IMR-90 (cell line): ENCODE measurements around the gene SLC6A6. TPM values are rescaled to one million over a fixed set of nuclear protein-coding genes. Genes with fewer than 3 reads are reported as not detected.

Experiments
- ATAC-seq: fragments of 200-7000 bp; cut with Tn5 transposase; 2 replicates; pipeline ENCODE4 v1.9.1; 2020; ENCODE audit warnings: low read depth, mild to moderate bottlenecking, moderate library complexity
- BruUV-seq: library from RNA; stranded (reverse); fragments of 400-500 nt; replicated peaks from 2 replicates; lab custom pipeline; 2021; lab: Mats Ljungman, UMichigan
- CTCF ChIA-PET: fragments of 300-600 bp; formaldehyde crosslinking; extraction: SDS; loops from one replicate; lab custom pipeline; 2021; ENCODE audit warnings: antibody characterized with exemption; lab: Yijun Ruan, JAX
- POLR2A ChIA-PET: fragments of 300-600 bp; sonication (Branson Sonifier 250); formaldehyde crosslinking; loops from one replicate; lab custom pipeline; 2022; ENCODE audit warnings: antibody characterized with exemption; ENCODE audit not compliant: unreplicated experiment; lab: Charles Lee
- DNase-seq: peaks from one replicate; pipeline ENCODE4 v3.0.0; 2013
- H2AFZ ChIP-seq: replicated peaks from 2 replicates; pipeline ENCODE3; 2013; ENCODE audit warnings: low read length, mild to moderate bottlenecking; ENCODE audit not compliant: poor library complexity
- H2AK5ac ChIP-seq: 2 replicates; pipeline ENCODE4 v1.6.1; 2013; ENCODE audit warnings: low read depth, low read length, inconsistent platforms
- H2AK9ac ChIP-seq: replicated peaks from 2 replicates; pipeline ENCODE3; 2013; ENCODE audit warnings: mild to moderate bottlenecking, low read depth, low read length, moderate library complexity; ENCODE audit not compliant: poor library complexity
- H2BK120ac ChIP-seq: 2 replicates; pipeline ENCODE4 v1.6.1; 2013; ENCODE audit warnings: low read depth, low read length, inconsistent platforms
- H2BK15ac ChIP-seq: 3 replicates; pipeline ENCODE4 v1.6.1; 2013; ENCODE audit warnings: low read depth, low read length, inconsistent platforms
- H2BK20ac ChIP-seq: 2 replicates; pipeline ENCODE4 v1.6.1; 2013; ENCODE audit warnings: low read depth, mild to moderate bottlenecking, inconsistent platforms, low read length, moderate library complexity
- H2BK5ac ChIP-seq: 2 replicates; pipeline ENCODE4 v1.6.1; 2013; ENCODE audit warnings: mild to moderate bottlenecking, low read depth, low read length, inconsistent platforms; ENCODE audit not compliant: poor library complexity, severe bottlenecking
- H3K14ac ChIP-seq: replicated peaks from 2 replicates; pipeline ENCODE4 v1.6.1; 2013; ENCODE audit warnings: low read depth, low read length, inconsistent platforms
- H3K18ac ChIP-seq: 2 replicates; pipeline ENCODE4 v1.6.1; 2013; ENCODE audit warnings: low read depth, low read length, control low read depth
- H3K23ac ChIP-seq: 2 replicates; pipeline ENCODE4 v1.6.1; 2013; ENCODE audit warnings: low read depth, low read length, inconsistent platforms
- H3K27ac ChIP-seq: 2 replicates; pipeline ENCODE4 v1.5.1; 2013; ENCODE audit warnings: mild to moderate bottlenecking, control low read depth, low read length; ENCODE audit not compliant: insufficient read depth
- H3K27me3 ChIP-seq: 2 replicates; pipeline ENCODE4 v1.6.1; 2013; ENCODE audit warnings: low read length; ENCODE audit not compliant: control insufficient read depth, insufficient read depth
- H3K36me3 ChIP-seq: 2 replicates; pipeline ENCODE4 v1.6.1; 2013; ENCODE audit warnings: low read length, mixed read lengths; ENCODE audit not compliant: control insufficient read depth, insufficient read depth
- H3K4ac ChIP-seq: 2 replicates; pipeline ENCODE4 v1.6.1; 2013; ENCODE audit warnings: low read depth, low read length, inconsistent platforms
- H3K4me1 ChIP-seq: 2 replicates; pipeline ENCODE4 v1.6.1; 2013; ENCODE audit warnings: low read length, mixed read lengths; ENCODE audit not compliant: control insufficient read depth, insufficient read depth
- H3K4me2 ChIP-seq: 2 replicates; pipeline ENCODE4 v1.6.1; 2013; ENCODE audit warnings: low read depth, mild to moderate bottlenecking, control low read depth, low read length, moderate library complexity
- H3K4me3 ChIP-seq: 2 replicates; pipeline ENCODE4 v1.5.1; 2013; ENCODE audit warnings: low read depth, mild to moderate bottlenecking, control low read depth, low read length, moderate library complexity; ENCODE audit not compliant: insufficient read depth
- H3K56ac ChIP-seq: 2 replicates; pipeline ENCODE4 v1.6.1; 2013; ENCODE audit warnings: low read length, inconsistent platforms; ENCODE audit not compliant: insufficient read depth; ENCODE audit errors: extremely low read depth
- H3K79me1 ChIP-seq, 2 experiments: 2 replicates each; pipeline ENCODE4 v1.6.1; 2013; ENCODE audit warnings: low read length in 2 of 2, inconsistent platforms in 1 of 2, low read depth in 1 of 2
- H3K9ac ChIP-seq: 2 replicates; pipeline ENCODE4 v1.6.1; 2013; ENCODE audit warnings: low read depth, low read length, control low read depth
- H3K9me1 ChIP-seq: 2 replicates; pipeline ENCODE4 v1.6.1; 2013; ENCODE audit warnings: low read length, inconsistent platforms; ENCODE audit not compliant: insufficient read depth
- H3K9me3 ChIP-seq: 2 replicates; pipeline ENCODE4 v1.6.1; 2013; ENCODE audit warnings: low read length; ENCODE audit not compliant: control insufficient read depth, insufficient read depth
- H4K20me1 ChIP-seq: 2 replicates; pipeline ENCODE4 v1.6.1; 2013; ENCODE audit warnings: low read length, inconsistent platforms; ENCODE audit not compliant: insufficient read depth
- H4K5ac ChIP-seq: 2 replicates; pipeline ENCODE4 v1.6.1; 2013; ENCODE audit warnings: mild to moderate bottlenecking, low read depth, low read length, control low read depth
- H4K8ac ChIP-seq, 2 experiments: 2 replicates each; pipeline ENCODE4 v1.6.1; 2013; ENCODE audit warnings: low read depth in 2 of 2, low read length in 2 of 2, control low read depth in 1 of 2, inconsistent platforms in 1 of 2
- H4K91ac ChIP-seq: 2 replicates; pipeline ENCODE4 v1.6.1; 2013; ENCODE audit warnings: low read depth, low read length, inconsistent platforms; ENCODE audit not compliant: insufficient read depth
- BHLHE40 ChIP-seq: fragments of 150-350 bp; IDR thresholded peaks from 2 replicates; pipeline ENCODE4 v1.6.1; 2016; ENCODE audit warnings: mild to moderate bottlenecking, low read depth, low read length
- CEBPB ChIP-seq: IDR thresholded peaks from 2 replicates; pipeline ENCODE4 v1.6.1; 2012; ENCODE audit warnings: low read depth, low read length, improper control_type of control experiment
- CHD1 ChIP-seq: IDR thresholded peaks from 2 replicates; pipeline ENCODE4 v1.6.1; 2012; ENCODE audit warnings: low read depth, low read length, improper control_type of control experiment
- FOS ChIP-seq: fragments of 150-350 bp; IDR thresholded peaks from 2 replicates; pipeline ENCODE4 v1.6.1; 2016; ENCODE audit warnings: low read depth, low read length
- MAFK ChIP-seq: IDR thresholded peaks from 2 replicates; pipeline ENCODE4 v1.6.1; 2012; ENCODE audit warnings: low read depth, low read length, improper control_type of control experiment
- MAZ ChIP-seq: IDR thresholded peaks from 2 replicates; pipeline ENCODE4 v1.6.1; 2012; ENCODE audit warnings: low read depth, mild to moderate bottlenecking, low read length, improper control_type of control experiment, moderate library complexity, borderline replicate concordance
- MXI1 ChIP-seq: IDR thresholded peaks from 2 replicates; pipeline ENCODE4 v1.6.1; 2012; ENCODE audit warnings: low read depth, mild to moderate bottlenecking, low read length, moderate library complexity, borderline replicate concordance
- NFE2L2 ChIP-seq: fragments of 150-350 bp; IDR thresholded peaks from 2 replicates; pipeline ENCODE4 v1.6.1; 2016; ENCODE audit warnings: low read depth, mild to moderate bottlenecking, low read length
- POLR2A ChIP-seq: IDR thresholded peaks from 2 replicates; pipeline ENCODE4 v1.6.1; 2012; ENCODE audit warnings: mild to moderate bottlenecking, low read depth, low read length
- RAD21 ChIP-seq: IDR thresholded peaks from 2 replicates; pipeline ENCODE4 v1.6.1; 2012; ENCODE audit warnings: low read length, improper control_type of control experiment
- RCOR1 ChIP-seq: IDR thresholded peaks from 2 replicates; pipeline ENCODE4 v1.6.1; 2012; ENCODE audit warnings: mild to moderate bottlenecking, low read length, improper control_type of control experiment; ENCODE audit not compliant: insufficient replicate concordance
- RFX5 ChIP-seq: IDR thresholded peaks from 2 replicates; pipeline ENCODE4 v1.8.0; 2012; ENCODE audit warnings: low read depth, mild to moderate bottlenecking, low read length, moderate library complexity
- SMC3 ChIP-seq: fragments of 150-350 bp; IDR thresholded peaks from 2 replicates; pipeline ENCODE4 v1.6.1; 2016; ENCODE audit warnings: low read depth, mild to moderate bottlenecking, antibody characterized with exemption, low read length, moderate library complexity
- WGBS, 2 experiments: methylation state at CpG; one replicate each; pipeline versions ENCODE4 v1.1.5 to v1.1.7; 2013; ENCODE audit warnings: missing lambda C conversion rate in 2 of 2; ENCODE audit not compliant: insufficient read length in 1 of 2; ENCODE audit errors: extremely low coverage in 2 of 2; 5-methylcytosine and 5-hydroxymethylcytosine counted together
- dilution Hi-C: fragments of 300-500 bp; cut with HindIII; formaldehyde crosslinking; loops from one replicate; pipeline ENCODE4 v1.14.3; 2018; ENCODE audit warnings: low sequenced_read_pairs; ENCODE audit not compliant: unreplicated experiment
- in situ Hi-C: fragments of 300-500 bp; cut with MboI; formaldehyde crosslinking; loops from 3 replicates; pipeline ENCODE4 v1.14.3; 2019; ENCODE audit warnings: low sequenced_read_pairs, inconsistent platforms, mixed read lengths
- intact Hi-C: fragments of 100-400 bp; cut with micrococcal nuclease; formaldehyde crosslinking; loops from 2 replicates; pipeline ENCODE4 v1.10.0; 2022
- polyA plus RNA-seq, 3 experiments: library from polyadenylated mRNA; depleted of rRNA; stranded (reverse); fragments of >200 nt; gene quantifications; 2 replicates each; pipeline ENCODE4 v1.2.3, GENCODE V29; 2012; ENCODE audit warnings: low replicate concordance in 1 of 3
- total RNA-seq: library from RNA; depleted of rRNA; stranded (reverse); fragments of >200 nt; gene quantifications from 2 replicates; pipeline ENCODE4 v1.2.3, GENCODE V29; 2012
- TF ChIP-seq, protein P1 (sequence below): fragments of 150-350 bp; IDR thresholded peaks from 2 replicates; pipeline ENCODE4 v1.6.1; 2017; ENCODE audit warnings: mild to moderate bottlenecking, antibody characterized with exemption, low read length, low read depth
- TF ChIP-seq, protein P2 (sequence below): conservative IDR thresholded peaks from 2 replicates; pipeline ENCODE4 v1.5.1; 2012; ENCODE audit warnings: mild to moderate bottlenecking, low read depth, low read length, improper control_type of control experiment
- TF ChIP-seq, protein P3 (sequence below): fragments of 150-350 bp; IDR thresholded peaks from 2 replicates; pipeline ENCODE4 v1.6.1; 2016; ENCODE audit warnings: low read depth, mild to moderate bottlenecking, low read length, moderate library complexity, borderline replicate concordance

Gene SLC6A6
- total and polyA plus RNA-seq, 2 of the 4 experiments (the other 2 are of a cell fraction): 29.9 to 39.4 TPM

DNA sequence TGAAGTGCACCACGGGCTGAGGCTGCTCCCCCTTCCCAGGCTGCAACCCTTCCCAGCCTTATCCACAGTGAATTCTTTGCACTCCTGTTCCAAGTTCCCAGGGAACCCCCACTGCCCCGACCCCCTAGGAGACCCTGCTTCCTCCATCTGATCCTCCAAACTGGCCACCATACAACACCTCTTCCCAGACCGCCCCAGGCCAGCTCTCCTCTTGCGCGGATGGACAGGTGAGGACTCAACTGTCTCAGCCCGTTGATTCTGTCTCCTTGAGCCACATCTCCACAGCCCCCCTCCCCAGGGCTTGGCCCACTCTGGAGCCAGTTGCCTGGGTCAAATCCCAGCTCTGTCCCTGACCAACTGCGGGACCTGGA lies 116.0 kb downstream of the SLC6A6 start:
- in situ Hi-C loops: no loop called here
- H3K9me1 ChIP-seq: no peaks in the 10 kb centered on the region
- no peak overlapping the region for H2BK20ac ChIP-seq
- H4K5ac ChIP-seq: no peak overlapping the region
- H3K14ac ChIP-seq: no peak overlapping the region
- no TSS peak for BruUV-seq
- H2BK5ac ChIP-seq: no peak overlapping the region
- no peak overlapping the region for H4K8ac ChIP-seq
- ATAC-seq: no peak
- CTCF ChIA-PET: no interaction called here
- no peaks in the 10 kb centered on the region for H3K4me1 ChIP-seq
- no peak overlapping the region for H3K4me3 ChIP-seq
- no peaks in the 10 kb centered on the region for H3K9me3 ChIP-seq
- H3K18ac ChIP-seq: no peak overlapping the region
- dilution Hi-C loops: no loop called here
- H2BK15ac ChIP-seq: no peak overlapping the region
- H2AFZ ChIP-seq: no peak overlapping the region
- no peak overlapping the region for H3K4ac ChIP-seq
- no peaks in the 10 kb centered on the region for H3K79me1 ChIP-seq
- no peak overlapping the region for H3K23ac ChIP-seq
- H2AK9ac ChIP-seq: no peak overlapping the region
- 88% methylated on average over 4 of the region's 7 CpGs; no CpG with 5 or more reads in 1 of the 2 experiments for whole genome bisulfite sequencing, 2 experiments
- H3K4me2 ChIP-seq: no peak overlapping the region
- no peak for DNase-seq
- no peak overlapping the region for H3K9ac ChIP-seq
- POLR2A ChIA-PET: no interaction called here
- no peaks in the 10 kb centered on the region for H4K20me1 ChIP-seq
- peaks cover 20% of the 10 kb centered on the region for H3K27me3 ChIP-seq
- intact Hi-C loops: no loop called here
- no peaks in the 10 kb centered on the region for H3K36me3 ChIP-seq
- no peak overlapping the region for H3K27ac ChIP-seq
- no peak overlapping the region for H2AK5ac ChIP-seq
- no peak for TF ChIP-seq RAD21
- no peak for TF ChIP-seq BHLHE40
- no peak for TF ChIP-seq CHD1
- no peak for TF ChIP-seq RCOR1
- TF ChIP-seq, protein P1, sequence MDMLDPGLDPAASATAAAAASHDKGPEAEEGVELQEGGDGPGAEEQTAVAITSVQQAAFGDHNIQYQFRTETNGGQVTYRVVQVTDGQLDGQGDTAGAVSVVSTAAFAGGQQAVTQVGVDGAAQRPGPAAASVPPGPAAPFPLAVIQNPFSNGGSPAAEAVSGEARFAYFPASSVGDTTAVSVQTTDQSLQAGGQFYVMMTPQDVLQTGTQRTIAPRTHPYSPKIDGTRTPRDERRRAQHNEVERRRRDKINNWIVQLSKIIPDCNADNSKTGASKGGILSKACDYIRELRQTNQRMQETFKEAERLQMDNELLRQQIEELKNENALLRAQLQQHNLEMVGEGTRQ: no peak
- TF ChIP-seq MXI1: no peak
- no peak for TF ChIP-seq CEBPB
- TF ChIP-seq SMC3: no peak
- TF ChIP-seq MAFK: no peak
- TF ChIP-seq NFE2L2: no peak
- no peak for TF ChIP-seq RFX5
- TF ChIP-seq, protein P2, sequence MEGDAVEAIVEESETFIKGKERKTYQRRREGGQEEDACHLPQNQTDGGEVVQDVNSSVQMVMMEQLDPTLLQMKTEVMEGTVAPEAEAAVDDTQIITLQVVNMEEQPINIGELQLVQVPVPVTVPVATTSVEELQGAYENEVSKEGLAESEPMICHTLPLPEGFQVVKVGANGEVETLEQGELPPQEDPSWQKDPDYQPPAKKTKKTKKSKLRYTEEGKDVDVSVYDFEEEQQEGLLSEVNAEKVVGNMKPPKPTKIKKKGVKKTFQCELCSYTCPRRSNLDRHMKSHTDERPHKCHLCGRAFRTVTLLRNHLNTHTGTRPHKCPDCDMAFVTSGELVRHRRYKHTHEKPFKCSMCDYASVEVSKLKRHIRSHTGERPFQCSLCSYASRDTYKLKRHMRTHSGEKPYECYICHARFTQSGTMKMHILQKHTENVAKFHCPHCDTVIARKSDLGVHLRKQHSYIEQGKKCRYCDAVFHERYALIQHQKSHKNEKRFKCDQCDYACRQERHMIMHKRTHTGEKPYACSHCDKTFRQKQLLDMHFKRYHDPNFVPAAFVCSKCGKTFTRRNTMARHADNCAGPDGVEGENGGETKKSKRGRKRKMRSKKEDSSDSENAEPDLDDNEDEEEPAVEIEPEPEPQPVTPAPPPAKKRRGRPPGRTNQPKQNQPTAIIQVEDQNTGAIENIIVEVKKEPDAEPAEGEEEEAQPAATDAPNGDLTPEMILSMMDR: no peak
- no peak for TF ChIP-seq POLR2A
- TF ChIP-seq MAZ: no peak
- TF ChIP-seq FOS: no peak
- TF ChIP-seq, protein P3, sequence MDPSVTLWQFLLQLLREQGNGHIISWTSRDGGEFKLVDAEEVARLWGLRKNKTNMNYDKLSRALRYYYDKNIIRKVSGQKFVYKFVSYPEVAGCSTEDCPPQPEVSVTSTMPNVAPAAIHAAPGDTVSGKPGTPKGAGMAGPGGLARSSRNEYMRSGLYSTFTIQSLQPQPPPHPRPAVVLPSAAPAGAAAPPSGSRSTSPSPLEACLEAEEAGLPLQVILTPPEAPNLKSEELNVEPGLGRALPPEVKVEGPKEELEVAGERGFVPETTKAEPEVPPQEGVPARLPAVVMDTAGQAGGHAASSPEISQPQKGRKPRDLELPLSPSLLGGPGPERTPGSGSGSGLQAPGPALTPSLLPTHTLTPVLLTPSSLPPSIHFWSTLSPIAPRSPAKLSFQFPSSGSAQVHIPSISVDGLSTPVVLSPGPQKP: no peak
- H2BK120ac ChIP-seq: no peak overlapping the region
- no peak overlapping the region for H4K91ac ChIP-seq
- no peak overlapping the region for H3K56ac ChIP-seq
